RWPE2 (cell line): ENCODE results near the gene L3MBTL1.

Experiments
- ATAC-seq: fragments of 200-7000 bp; cut with Tn5 transposase; 3 replicates; pipeline ENCODE4 v1.9.1; 2021; ENCODE audit warnings: low read depth
- DNase-seq: peaks from one replicate; pipeline ENCODE4 v3.0.0-alpha.2; 2020; ENCODE audit warnings: low spot score
- H3K27ac ChIP-seq: fragments of 450-650 bp; 2 replicates; pipeline ENCODE4 v1.5.1; 2017; ENCODE audit warnings: mild to moderate bottlenecking; ENCODE audit not compliant: poor library complexity, severe bottlenecking
- H3K27me3 ChIP-seq: fragments of 250-450 bp; sonication (Bioruptor Pico); 2 replicates; pipeline ENCODE4 v1.5.1; 2021; ENCODE audit warnings: mild to moderate bottlenecking, moderate library complexity; ENCODE audit not compliant: insufficient read depth, poor library complexity, severe bottlenecking
- H3K36me3 ChIP-seq: fragments of 250-450 bp; sonication (Bioruptor Pico); 2 replicates; pipeline ENCODE4 v1.5.1; 2020; ENCODE audit warnings: low read depth, mild to moderate bottlenecking, moderate library complexity
- H3K4me1 ChIP-seq: fragments of 250-450 bp; sonication (Bioruptor Pico); 2 replicates; pipeline ENCODE4 v1.5.1; 2021; ENCODE audit warnings: mild to moderate bottlenecking, moderate library complexity; ENCODE audit not compliant: insufficient read depth, poor library complexity, severe bottlenecking
- H3K4me3 ChIP-seq: fragments of 250-450 bp; sonication (Bioruptor Pico); 2 replicates; pipeline ENCODE4 v1.5.1; 2021; ENCODE audit warnings: mild to moderate bottlenecking, moderate library complexity; ENCODE audit not compliant: severe bottlenecking
- H3K9me3 ChIP-seq: fragments of 250-450 bp; sonication (Bioruptor Pico); 2 replicates; pipeline ENCODE4 v1.5.1; 2021; ENCODE audit warnings: mild to moderate bottlenecking, moderate library complexity; ENCODE audit not compliant: severe bottlenecking
- TF ChIP-seq, protein P1 (sequence below): fragments of 450-650 bp; IDR thresholded peaks from one replicate; pipeline ENCODE4 v1.5.1; 2017; ENCODE audit warnings: mild to moderate bottlenecking, moderate library complexity; ENCODE audit not compliant: poor library complexity, severe bottlenecking

Gene L3MBTL1

DNA sequence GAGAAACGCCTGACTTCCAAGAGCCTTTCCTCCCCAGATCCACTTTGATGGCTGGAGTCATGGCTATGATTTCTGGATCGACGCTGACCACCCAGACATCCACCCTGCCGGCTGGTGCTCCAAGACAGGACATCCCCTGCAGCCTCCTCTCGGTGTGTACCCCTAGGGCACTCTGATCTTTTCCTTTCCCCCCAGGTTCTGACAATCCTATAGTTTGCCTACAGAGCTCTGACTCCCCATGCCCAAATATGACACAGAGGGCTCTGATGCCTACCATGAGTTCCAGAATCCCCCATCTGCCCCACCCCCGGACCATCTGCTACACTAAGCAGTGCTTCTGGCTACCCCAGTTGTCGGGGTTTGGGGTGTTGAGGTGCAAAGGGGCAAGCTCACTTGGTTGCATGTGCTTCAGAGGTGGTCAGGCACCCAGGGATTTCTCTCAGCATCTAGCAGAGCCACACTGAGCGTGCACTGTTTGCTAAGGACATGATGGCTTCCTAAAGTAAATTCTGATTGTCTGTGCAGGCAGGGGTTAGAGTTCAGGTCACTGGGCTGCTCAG, 27.4 kb downstream of the L3MBTL1 start:
- H3K9me3 ChIP-seq: no peaks in the 10 kb centered on the region
- ATAC-seq: no peak

DNA sequence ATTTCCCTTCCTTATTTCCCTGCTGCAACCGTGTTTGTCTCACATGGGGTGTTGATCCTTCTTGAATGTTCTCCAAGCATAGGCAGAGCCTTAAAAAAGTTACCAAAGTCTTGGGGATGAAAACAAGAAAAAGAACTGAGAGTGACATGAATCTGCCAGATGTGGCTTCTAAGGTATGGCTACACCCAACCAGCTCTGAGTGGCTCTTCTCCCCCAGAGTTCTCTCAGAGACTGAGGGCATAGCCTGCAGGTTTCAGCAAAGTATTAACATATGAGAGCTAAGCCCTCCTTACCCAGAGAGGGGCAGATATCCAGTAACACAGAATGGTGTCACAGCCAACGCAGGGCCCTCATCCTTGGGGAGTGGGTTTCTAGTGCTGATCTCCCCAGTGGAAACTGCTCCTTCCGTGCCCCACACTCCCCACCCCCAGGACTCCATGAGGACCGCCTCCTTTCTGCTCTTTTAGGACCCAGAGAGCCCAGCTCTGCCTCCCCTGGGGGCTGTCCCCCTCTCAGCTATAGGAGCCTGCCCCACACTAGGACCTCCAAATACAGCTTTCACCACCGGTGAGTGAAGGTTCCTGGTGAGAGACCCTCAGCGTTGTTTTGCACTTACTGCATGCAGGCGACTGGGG, 28.0 kb downstream of the L3MBTL1 start:
- Histone ChIP-seq H3K9me3 (no peaks in the 10 kb centered on the region), H3K4me3 (no peak overlapping the region), H3K36me3 (peaks cover 15% of the 10 kb centered on the region), H3K27ac (no peak overlapping the region), H3K4me1 (no peaks in the 10 kb centered on the region), H3K27me3 (no peaks in the 10 kb centered on the region)
- TF ChIP-seq, protein P1, sequence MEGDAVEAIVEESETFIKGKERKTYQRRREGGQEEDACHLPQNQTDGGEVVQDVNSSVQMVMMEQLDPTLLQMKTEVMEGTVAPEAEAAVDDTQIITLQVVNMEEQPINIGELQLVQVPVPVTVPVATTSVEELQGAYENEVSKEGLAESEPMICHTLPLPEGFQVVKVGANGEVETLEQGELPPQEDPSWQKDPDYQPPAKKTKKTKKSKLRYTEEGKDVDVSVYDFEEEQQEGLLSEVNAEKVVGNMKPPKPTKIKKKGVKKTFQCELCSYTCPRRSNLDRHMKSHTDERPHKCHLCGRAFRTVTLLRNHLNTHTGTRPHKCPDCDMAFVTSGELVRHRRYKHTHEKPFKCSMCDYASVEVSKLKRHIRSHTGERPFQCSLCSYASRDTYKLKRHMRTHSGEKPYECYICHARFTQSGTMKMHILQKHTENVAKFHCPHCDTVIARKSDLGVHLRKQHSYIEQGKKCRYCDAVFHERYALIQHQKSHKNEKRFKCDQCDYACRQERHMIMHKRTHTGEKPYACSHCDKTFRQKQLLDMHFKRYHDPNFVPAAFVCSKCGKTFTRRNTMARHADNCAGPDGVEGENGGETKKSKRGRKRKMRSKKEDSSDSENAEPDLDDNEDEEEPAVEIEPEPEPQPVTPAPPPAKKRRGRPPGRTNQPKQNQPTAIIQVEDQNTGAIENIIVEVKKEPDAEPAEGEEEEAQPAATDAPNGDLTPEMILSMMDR: no peak
- ATAC-seq (no peak), DNase-seq (peak; percentile 73)

More for the DNA sequence above, 27.4 kb downstream of the L3MBTL1 start:
- TF ChIP-seq, protein P1: no peak
- no peaks in the 10 kb centered on the region for H3K4me1 ChIP-seq
- peak; percentile 78 for DNase-seq
- no peak overlapping the region for H3K4me3 ChIP-seq
- peaks cover 12% of the 10 kb centered on the region for H3K36me3 ChIP-seq
- no peak overlapping the region for H3K27ac ChIP-seq
- H3K27me3 ChIP-seq: no peaks in the 10 kb centered on the region

GRCh38 chr20:43536041-43536816, 28.7 kb downstream of the L3MBTL1 start:
- DNase-seq (peak; percentile 77), ATAC-seq (no peak)
- H3K4me3 ChIP-seq: no peak overlapping the region
- H3K4me1 ChIP-seq: peaks cover 3% of the 10 kb centered on the region
- no peaks in the 10 kb centered on the region for H3K27me3 ChIP-seq
- TF ChIP-seq, protein P1: no peak
- H3K27ac ChIP-seq: no peak overlapping the region
- H3K9me3 ChIP-seq: no peaks in the 10 kb centered on the region
- H3K36me3 ChIP-seq: peaks cover 21% of the 10 kb centered on the region

DNA sequence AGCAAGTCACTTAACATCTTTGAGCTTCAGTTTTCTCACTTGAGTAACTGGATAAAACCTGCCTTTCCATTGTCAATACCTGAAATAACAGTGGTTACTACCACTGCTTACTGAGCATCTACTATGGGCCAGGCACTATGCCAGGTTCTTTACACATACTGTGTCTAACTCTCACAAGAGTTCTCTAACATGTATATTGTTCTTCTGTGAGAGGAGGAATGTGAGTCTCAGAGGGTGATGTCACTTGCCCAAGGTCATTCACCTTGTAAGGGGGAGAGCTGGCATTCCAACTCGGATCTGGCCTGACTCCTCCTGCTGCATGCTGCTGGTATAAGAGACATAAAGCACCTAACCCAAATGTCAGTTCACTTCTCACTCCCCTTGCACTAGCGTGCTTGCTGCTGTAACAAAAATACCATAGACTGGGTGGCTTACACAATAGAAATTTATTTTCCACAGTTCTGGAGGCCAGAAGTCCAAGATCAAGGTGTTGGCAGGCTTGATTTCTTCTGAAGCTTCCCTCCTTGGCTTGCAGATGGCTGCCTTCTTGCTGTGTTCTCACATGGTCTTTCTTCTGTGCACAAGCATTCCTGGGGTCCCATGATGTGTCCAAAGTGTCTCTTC, 29.4 kb downstream of the L3MBTL1 start:
- Histone ChIP-seq H3K27me3 (no peaks in the 10 kb centered on the region), H3K36me3 (peaks cover 26% of the 10 kb centered on the region), H3K4me3 (no peak overlapping the region), H3K4me1 (peaks cover 7% of the 10 kb centered on the region), H3K9me3 (no peaks in the 10 kb centered on the region), H3K27ac (no peak overlapping the region)
- TF ChIP-seq, protein P1: no peak
- ATAC-seq: peak; percentile 36; the same call in 2 of the 3 replicates
- no peak for DNase-seq
